NCI-H1417 (cell line): ENCODE measurements around the gene ADNP.
"Not testable (repeated sequence)": the region's sequence is repeated elsewhere in the genome, so short reads cannot be mapped to it uniquely, and the experiment has no call there.

Experiments
- DNase-seq, 3 experiments: peaks; one replicate each; lab custom pipeline; 2025; lab: John Stamatoyannopoulos, UW

ADNP gene

DNA sequence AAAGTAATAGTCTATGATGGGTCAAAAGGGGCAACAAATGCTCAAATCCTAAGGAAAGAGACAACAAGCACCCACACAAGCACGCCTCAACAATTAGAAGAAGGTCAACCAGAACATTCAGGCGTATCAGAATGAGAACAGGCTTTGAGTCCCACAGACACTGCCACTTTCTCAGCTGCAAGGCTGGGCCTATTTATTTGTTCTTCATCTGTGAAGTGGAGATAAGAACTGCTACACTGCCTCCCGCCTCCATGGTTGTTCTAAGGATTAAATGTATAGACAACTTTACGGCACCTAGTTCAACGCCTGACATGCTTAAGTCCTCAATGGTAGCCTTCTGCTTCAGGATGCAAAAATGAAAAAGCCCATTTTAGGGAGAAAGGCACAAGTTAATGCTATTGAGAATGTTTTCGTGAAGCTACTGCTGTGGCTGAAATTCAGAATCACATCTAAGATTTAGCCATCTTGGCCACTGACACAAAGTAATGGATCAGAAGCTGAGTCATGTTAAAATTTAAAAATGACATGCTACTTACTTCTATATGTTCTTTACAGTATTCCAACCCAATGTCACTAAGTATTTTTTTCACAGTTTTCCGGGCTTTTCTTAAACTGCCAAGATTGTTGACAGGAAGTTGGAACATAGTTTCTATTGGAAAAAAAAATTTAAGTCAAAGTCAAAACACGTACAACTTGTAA lies 27.7 kb downstream of the ADNP start:
- no peak for DNase-seq

DNA sequence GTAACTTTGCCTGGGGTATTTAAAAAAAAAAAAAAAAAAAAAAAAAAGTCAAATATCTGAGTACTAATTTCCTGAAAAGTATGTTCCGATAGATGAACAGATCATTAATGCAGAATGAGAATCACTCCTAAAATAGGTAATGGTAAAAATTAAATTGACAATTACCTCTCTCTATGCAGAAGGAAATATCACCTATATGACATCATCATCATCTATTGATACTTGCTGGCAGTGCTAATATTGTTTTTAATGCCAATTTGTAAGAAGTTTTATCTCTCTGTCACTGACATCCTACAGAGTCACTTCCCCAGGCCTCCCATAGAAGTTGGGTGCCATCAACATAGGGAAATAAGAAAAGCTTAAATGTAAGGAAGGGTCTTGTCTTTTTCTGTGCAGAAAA lies 29.9 kb downstream of the ADNP start:
- DNase-seq = no peak

DNA sequence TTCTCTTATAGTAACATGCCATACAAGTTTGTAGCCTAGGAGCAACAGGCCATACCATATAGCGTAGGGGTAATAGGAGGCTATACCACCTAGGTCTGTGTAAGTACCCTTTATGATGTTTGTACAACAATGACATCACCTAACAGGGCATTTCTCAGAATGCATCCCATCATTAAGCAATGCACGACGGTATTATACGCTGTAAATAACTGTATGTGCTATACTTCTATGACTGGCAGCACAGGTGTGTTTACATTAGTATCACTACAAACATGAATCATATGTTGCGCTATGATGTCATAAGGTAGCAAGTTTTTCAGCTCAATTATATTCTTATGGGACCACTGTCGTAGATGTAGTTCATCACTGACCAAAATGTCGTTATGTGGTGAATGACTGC lies 31.0 kb downstream of the ADNP start:
- peak in 1 of 3 experiments; percentile 39 for DNase-seq

DNA sequence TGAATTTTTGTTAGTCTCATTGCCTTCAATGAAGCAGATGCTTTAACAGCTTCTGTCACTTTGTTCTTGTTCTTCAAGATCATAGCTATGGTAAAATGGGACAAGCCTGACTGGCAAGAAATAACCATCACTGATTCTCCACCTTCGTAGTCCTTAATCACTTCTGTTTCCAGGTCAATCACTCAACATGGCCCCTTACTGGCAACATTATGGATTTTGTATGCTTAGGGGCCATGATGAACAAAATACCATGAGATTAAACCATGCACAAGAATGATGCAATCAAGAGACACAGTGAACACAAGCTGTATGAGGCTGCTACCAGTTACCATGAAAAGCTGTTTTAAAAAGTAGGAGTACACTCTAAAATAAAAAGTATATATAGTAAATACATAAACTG lies 32.8 kb downstream of the ADNP start:
- DNase-seq = no peak

DNA sequence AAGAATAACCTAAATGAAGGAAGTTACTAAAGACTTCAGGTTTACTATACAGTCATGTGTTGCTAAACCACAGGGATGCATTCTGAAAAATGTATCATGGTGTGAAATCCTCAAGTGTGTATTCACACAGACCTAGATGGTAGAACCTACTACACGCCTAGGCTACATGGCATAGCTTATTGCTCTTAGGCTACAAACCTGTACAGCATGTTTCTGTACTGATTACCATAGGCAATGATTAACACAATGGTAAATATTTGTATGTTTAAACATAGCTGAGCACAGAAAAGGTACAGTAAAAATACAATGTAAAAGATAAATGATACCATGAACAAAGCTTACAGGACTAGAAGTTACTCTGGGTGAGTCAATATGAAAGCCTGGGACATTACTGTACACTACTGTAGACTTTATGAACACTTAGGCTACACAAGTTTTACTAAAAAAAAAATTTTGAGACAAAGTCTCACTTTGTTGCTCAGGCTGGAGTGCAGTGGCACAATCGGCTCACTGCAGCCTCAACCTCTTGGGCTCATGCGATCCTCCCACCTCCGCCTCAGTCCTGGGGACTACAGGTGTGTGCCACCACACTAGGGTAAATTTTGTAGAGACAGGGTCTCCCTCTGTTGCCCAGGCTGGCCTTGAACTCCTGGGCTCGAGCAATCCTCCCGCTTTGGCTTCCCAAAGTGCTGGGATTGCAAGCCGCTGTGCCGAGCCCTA lies 36.0 kb downstream of the ADNP start:
- DNase-seq = no peak

DNA sequence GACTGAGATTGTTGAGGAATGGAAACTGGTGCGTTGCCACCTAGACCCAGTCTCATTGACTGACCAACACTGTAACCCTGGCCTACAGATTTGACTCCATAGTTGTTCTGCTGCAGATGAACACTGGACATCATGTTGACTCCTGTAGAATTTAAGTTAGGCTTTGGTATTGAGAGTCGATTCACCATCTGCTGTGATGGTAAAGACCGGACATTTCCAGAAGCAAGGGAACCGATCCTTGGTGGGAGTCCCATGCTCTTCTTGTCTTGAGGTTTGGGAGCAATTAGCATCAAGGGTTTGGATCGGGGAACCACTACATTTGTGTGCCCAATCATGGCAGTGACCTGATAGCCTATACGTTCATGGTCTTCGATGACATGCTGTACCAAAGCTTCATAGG lies 37.6 kb downstream of the ADNP start:
- DNase-seq = no peak

DNA sequence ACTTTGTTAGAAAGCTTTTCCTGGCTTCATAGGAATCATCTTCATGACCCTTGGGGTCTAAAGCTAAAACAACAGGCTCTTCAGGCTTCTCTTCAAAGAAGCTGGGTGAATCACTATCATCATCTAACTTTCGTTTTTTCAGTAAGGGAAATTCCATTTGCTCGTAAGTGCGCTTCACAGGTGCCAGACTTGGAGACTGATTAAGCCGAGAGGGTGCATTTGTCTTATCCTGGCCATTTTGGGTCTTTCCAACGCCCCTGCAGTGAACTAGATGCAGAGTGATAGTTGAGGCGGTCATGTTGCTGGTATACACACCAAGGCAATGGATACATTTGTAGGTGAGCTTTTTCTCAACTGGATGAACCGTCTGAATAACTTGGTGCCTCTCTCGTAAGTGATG lies 38.8 kb downstream of the ADNP start:
- no peak for DNase-seq

DNA sequence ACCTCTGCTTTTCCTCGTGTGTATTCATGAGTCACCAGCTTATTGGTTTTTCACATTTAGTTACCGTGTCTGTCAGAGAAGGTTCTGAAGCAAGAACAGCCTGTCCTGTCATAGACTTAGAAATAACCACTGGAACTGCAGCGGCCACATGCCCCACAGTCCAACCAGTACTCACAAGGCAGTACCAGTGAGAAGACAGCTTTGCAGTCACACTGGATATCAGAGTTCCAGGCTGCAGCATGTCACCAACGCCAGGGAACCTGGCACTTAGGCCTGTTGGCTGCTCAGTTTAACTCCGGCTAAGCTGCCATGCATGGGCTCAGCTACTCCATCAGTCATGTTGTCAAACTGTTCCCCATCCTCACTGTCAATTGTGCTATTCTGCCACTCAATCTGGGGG lies 40.1 kb downstream of the ADNP start:
- no peak for DNase-seq

DNA sequence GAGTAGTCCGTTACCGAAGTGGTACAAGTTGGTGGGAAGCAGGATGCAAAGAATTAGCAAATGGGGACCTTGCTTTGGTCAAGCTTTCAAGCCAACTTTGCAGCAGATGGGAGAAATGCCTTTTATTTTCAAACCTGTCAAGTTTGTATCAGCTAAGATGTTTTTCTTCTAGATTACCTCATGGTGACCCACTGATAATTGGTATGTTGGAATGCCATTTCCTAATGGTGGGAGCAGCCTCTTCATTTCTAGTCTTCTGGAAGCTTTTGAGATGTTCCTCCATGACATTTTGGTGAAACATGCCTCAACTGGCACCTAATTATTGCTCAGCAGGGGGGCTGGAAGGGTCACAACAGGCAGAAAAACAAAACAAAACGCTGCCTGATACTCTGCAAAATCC lies 43.7 kb downstream of the ADNP start:
- no peak for DNase-seq

DNA sequence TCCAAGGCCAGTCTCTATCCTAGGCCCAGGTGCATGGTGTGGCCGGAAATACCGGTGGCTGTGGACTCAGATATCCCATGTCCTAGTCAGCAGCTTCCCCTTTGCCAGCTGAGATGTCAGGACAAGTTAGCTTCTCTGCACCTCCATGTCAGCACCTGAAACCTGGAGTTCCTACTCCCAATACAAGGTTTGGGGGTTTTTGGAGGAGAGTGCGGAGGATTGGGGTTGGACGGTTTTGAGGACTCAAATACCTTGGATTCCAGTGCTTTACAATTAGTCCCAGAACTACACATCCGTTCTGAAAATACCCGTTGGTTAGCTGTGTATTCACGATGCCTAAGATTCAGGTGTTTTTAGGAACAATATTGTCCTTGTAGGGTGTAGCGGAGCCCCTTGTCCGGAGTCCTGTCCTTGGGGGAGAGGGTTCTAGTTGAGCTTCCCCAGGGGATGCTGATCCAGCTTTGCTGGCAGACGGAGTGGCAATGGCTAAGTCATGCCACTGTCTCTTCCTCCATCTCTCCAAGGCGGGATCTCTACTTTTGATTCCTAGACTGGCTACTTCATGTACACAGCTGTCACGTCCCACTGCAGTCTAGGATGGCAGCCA lies 45.0 kb downstream of the ADNP start:
- no peak for DNase-seq

DNA sequence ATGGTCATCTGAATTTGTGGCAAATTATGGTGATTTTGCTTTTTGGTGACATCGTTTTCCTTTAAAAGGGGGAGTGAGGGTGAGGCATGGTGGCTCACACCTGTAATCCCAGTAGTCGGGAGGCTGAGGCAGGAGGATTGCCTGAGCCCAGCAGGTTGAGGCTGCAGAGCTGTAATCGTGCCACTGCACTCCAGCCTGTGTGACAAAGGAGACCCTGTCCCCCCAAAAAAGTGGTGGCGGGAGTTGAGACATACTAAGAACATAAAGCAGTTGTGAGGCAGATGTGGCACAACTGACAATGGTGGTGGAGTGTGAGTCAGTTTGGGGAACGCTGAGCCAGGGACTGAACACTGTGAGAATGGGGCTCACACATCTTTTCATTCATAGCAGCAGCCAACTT lies 45.5 kb downstream of the ADNP start:
- no peak for DNase-seq

DNA sequence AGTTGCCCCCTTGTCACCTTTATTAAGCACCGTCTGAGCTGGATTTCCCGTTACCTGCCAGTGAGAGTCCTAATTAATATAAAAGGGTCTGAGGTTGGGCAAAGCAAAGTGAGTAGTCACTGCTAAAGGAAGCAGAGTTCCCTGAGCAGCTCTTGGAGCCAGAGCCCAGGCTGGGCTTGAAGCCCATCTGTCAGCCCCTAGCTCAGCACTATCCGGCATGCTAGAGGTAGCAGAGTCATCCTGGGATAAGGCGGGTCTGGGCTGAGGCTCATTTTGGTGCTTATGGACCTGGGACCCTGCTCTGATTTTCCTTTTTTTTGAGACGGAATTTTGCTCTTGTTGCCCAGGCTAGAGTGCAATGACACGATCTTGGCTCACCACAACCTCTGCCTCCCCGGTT lies 46.2 kb downstream of the ADNP start:
- no peak for DNase-seq

DNA sequence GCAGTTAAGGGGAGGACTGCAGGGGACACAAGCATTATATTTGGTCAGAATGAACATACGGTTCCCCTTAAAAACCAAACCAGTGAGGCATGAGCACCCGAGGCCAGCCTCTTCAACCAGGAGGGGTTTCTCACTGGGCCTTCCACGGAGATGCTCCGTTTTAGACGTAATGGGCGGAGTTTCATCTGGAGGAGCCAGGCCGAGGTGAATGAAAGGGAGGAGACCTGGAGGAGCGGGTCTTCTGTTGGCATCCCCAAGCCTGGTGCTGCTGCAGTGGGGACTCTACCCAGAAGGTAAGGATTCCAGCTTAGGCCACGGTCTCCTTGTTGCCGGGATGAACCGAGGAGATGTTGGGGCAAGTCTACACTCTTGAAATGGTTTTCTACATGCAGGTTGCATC lies 47.4 kb downstream of the ADNP start:
- no peak for DNase-seq

DNA sequence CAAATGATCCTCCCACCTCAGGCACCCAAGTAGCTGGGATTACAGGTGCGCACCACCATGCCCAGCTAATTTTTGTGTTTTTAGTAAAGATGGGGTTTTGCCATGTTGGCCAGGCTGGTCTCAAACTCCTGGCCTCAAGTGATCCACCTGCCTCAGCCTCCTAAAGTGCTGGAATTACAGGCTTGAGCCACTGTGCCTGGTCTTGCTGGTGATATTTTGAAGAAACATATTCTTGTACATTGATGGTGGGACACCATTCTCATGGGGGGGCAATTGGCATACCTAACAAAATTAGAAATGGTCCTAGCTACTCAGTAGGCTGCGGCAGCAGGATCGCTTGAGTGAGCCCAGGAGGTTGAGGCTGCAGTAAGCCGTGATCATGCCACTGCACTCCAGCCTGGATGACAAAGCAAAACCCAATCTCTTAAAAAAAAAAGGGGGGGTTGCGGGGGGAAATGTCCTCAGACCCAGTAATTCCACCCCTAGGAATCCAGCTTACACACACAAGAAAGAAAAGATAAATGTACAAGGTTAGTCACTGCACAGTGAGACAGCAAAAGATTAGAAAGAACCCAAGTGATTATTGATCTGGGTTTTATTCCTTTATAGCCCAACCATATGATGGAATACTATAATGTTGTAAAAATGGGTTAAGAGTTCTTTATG lies 49.3 kb downstream of the ADNP start:
- not testable (repeated sequence) for DNase-seq

DNA sequence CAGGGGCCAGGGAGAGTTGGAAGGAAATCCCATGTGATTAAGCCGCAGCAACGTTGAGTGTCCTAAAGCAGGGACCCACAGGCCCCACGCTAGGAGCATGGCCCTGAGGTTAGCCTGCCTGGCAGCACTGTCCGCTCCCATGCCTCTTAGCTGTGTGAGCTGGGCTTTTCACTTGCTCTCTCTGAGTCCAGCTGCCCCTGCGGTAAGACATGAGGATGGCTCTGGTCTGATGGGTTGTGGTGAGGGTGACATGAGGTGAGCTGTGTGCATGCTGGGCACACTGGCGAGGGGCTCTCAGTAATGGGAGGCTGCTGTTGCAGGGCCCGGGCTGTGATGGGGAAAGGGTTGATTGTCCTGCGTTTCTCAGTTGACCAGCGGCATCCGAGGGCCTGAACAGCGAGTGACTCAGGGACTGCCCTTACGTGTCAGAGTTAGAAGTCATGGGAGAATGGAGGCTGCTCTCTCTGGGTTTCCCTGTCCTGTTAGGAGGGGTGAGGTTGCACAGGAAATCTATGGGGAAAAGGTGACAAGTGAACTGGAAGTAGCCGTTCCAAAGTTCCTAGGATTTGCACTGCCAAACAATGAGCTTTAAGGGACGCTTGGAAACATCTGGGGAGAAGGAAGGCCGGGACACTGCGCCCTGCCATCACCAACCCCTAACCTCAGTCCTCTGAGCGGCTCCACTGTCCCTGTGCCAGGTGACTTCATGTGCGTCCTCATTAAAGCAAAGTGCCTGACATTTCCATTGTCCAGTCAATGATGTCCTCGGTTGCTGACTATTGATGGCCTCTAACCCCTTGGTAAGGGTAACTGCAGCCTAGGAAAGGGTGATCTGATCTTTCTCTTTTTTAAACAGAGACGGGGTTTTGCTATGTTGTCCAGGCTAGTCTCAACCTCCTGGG lies 51.3 kb downstream of the ADNP start:
- no peak for DNase-seq

DNA sequence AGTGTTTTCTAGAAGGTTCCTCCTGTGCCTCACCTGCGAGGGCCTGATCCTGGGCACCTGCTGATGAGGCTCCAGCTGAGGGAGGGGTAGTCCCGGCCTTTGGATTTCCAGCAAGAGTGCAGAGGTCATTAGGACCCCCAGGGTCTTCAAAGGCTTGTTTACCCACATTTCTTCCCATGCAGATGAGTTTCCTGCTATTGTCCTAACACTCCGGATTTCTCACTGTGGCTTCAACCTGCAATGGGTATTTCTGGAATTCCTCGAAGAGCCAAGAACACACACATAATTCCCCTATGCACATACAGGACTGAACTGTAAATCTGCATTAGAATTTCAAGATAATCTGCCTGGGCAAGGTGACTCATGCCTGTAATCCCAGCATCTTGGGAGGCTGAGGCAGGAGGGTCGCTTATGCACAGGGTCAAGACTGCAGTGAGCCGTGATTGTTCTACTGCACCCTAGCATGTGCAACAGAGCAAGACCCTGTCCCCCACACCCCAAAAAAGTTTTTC lies 53.9 kb downstream of the ADNP start:
- no peak for DNase-seq

DNA sequence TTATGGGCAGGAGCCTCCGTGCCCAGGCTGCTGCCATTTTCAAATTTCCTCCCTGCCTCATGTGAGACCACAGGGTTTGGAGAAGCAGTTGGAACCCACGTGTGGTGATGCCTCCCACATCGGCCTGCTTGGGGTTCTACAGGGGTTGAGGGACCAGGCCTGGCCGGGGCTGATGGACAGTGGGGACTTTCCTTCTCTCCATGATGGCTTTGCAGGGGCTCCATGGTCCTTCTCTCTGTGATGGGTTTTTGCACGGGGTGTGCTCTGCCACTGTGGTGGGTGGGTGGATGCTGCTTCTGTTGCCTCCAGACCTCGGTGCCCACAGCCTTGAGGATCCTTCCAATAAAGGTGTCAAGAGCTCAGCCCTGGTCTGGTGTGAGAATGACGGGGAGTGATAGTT lies 54.4 kb downstream of the ADNP start:
- DNase-seq = no peak

DNA sequence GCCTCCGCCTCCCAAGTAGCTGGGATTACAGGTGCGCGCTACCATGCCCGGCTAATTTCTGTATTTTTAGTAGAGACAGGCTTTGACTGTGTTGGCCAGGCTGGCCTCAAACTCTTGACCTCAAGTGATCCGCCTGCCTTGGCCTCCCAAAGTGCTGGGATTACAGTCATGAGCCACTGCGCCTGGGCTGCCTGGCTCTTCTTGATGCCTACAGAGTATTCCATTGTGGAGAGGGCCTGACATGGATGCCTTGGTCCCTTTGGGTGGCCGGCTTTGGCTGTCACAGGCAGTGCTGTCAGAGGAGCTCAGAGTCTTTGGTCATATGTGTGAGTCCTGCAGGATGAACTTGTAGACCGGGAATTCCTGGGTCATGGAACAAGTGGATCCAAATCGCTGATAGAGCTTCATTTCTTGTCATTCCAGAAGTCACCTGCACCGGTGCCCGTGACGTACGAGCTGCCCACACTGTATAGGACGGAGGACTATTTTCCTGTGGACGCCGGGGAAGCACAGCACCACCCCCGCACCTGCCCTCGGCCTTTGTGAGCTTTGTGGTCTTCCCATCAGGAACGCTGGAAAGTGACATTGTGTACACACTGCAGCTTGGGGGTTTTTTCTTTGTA lies 55.1 kb downstream of the ADNP start:
- DNase-seq = no peak

DNA sequence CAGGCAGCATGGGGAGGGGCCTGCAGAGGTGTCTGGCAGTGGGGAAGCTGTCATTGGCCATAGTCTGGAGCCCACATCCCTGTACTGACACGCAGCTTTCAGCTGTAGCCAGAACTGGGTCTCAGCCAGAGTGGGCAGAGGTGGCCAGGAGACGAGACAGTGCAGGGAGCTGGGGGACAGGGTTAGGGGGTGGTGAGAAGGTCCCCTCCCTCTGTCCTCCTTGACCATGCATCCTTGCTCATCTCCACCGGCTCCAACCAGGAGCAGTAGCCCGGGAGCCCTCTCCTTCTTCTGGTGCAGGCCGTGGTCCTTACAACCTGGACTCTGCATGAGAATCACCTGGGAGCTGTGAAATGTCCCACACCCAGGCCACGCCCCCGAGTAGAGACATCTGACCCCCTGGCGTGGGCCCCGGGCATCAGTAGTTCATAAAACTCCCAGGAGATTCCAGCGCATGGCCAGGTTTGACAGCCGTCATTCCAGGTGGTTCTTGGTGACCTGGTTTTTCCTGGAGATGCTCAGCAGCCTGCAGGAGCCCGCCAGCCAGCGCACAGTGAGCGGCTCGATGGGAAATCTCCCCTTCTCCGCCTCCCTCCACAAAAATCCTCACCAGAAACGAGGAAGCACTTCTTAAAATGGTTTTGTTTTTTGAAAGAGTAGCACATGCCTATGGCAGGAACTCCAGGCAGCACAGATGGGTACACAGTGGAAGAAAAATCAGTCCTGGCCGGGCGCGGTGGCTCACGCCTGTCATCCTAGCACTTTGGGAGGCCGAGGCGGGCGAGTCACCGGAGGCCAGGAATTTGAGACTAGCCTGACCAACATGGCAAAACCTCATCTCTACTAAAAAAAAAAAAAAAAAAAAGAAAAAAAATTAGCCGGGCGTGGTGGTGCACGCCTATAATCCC lies 56.2 kb downstream of the ADNP start:
- DNase-seq = no peak

DNA sequence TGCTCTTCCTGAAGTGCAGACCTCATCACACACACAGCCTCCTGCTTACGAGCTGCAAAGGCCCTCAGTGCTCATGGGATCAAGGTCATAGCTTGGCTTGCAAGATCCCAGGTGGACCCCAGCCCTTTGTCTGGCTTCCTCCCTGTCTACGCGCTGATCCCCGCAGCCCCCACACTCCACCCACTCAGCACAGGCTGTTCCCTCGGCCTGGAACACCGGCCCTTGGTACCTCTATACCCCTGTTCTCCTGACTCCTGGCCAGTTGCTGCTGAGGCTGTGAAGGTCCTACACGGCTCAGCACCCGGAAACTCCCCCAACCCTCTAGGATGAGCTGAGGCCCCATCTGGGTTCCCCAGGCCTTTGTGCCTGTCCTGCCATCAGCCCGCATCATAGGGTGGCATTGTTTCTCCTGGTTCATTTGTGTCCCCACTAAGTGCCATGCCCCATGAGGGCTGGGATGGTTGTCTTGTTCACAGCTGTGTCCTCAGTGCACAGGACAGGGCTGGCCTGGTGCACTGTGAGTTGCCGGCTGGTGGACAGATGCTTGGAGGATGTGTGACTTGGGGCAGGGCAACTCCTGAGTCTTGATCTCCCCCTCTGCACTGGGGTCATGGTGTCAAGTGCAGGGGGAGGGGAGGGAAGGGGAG lies 57.0 kb downstream of the ADNP start:
- no peak for DNase-seq
